ENCODE results near the gene DMRT2. TPM values are rescaled to one million over a fixed set of nuclear protein-coding genes. Genes with fewer than 3 reads are reported as not detected.

The DMRT2 gene
- 0.16 and 0.36 TPM in 2 replicates for total RNA-seq

DNA sequence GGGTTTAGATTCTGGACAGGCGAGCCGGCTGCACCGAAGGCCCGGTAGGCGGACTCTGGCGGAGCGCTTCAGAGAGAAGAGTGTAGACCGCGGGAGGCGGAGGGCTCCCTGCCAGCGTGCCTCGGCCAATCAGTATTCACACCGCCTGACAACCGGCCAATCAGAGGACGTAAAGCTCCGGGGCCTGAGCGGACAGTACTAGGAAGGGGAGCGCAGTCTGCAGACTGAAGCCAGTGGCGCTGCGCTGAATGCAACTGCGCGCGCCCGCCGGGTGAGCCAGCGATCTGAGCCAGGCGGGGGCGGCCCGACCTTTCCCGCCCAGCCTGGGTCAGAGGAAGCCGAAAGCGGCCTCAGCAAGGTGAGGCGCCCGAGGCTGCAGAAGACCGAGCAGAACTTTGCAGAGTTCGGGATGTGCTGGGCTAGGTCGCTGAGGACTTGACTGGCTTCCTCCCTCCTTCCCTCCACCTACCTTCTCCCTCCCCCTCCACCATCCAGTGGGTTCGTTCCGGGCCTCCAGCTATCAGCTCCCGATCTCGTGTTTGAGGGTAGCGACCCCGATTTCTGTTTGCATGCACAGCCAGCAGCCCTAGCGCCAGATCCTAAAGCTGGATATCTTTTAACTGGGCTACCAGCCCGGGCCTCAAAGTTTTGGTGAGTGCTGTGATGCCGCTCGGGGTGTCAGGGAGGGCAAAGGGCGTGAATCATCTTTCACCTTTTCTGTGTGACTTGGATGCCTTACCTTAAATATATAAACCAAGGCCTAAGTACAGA lies at the start of gene DMRT2:
Gene DMRT2 (plus strand): TSS at position 233 of the 771 bp plus-strand sequence. CDS start 1,257 bp downstream, outside the sequence.

Small RNA genes lying within 50 kb of the gene (small RNA-seq; reads per million reads assigned to genes)
- not detected for gene RNU6-1073P

Other genes starting within 250 kb of the DMRT2 start
- gene DMRT1, start 208.7 kb upstream of the DMRT2 start, total RNA-seq, result not detected in 2 replicates
- gene DMRT3, start 73.7 kb upstream of the DMRT2 start, total RNA-seq, result not detected in 2 replicates

Measured in hair follicle dermal papilla cell (primary cell).